GM19351 (cell line): Measurements from ENCODE around the gene ZNF784.

Experiments used
- ATAC-seq: cut with Tn5 transposase; IDR thresholded peaks from one replicate; pipeline ENCODE4 v1.9.1; 2021; ENCODE audit warnings: mild to moderate bottlenecking, moderate library complexity; ENCODE audit not compliant: unreplicated experiment

ZNF784 gene, protein sequence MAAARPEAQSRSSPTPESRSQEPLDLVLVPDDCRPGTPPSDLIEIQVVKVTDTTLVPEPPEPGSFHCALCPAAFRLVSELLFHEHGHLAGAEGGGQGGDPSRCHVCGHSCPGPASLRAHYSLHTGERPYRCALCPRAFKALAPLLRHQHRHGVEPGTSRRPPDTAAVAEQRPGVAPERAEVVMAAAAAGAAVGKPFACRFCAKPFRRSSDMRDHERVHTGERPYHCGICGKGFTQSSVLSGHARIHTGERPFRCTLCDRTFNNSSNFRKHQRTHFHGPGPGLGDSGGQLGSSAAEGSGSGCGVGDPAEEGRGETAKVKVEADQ

DNA sequence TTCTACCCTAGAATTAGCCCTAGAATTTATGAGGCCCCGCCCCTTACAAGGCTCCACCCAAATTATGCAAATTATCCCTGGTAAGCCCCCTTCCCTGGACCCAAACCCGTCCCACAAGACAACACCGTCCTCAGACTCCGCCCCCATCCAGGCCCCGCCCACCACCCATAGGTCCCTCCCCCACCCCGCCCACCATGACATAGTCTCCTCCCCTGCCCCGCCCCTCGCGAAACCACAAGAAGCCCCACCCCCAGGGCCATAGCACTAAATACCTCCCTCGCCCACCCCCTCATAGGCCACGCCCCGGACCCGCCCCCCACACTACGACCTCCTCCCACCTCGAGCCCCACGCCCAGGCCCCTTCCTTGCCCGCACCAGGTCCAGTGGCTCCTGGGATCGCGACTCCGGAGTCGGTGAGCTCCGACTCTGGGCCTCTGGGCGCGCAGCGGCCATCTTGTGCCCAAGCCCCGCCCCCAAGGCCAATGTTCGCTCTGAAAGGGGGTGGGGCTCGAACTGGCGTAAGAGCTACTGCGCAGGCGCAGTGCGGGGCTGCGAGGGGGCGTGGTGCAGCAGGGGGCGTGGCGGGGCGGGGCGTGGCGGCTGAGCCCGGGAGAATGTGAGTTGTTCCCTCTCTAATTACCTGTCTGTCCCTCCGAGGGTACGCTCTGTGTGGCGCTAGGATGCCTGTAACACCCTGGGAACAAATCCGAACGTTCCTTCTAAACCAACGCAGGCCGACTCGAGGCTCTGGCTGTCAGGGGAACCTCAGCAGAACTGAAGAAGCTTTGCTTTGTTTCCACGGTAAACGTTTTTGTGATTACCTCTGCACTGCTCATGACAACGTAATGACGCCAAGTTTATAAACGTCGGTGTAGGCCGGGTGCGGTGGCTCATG is at the start of gene ZNF784:
Gene ZNF784, minus strand, starts transcription at position 458 of the 895 bp plus-strand sequence. Its CDS starts 5 bp downstream, at position 453.
- peak; percentile 58 for ATAC-seq

DNA sequence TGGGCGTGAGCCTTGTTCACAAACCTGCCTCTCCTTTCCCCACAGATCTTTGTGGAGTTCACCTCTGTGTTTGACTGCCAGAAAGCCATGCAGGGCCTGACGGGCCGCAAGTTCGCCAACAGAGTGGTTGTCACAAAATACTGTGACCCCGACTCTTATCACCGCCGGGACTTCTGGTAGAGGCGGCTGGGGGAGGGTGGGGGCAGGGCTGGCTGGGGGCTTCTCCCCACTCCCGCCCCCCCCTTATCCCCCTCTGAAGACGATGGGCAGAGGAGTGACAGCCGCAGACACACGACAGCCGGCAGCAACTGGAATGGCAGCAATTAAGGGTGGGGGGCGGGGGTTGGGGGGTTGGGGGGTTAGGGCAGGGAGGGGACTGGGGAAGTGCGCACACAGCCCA is 49.5 kb upstream of the ZNF784 start:
- ATAC-seq: no peak

GRCh38 chr19:55673465-55673864 is 49.1 kb upstream of the ZNF784 start:
- no peak for ATAC-seq

DNA sequence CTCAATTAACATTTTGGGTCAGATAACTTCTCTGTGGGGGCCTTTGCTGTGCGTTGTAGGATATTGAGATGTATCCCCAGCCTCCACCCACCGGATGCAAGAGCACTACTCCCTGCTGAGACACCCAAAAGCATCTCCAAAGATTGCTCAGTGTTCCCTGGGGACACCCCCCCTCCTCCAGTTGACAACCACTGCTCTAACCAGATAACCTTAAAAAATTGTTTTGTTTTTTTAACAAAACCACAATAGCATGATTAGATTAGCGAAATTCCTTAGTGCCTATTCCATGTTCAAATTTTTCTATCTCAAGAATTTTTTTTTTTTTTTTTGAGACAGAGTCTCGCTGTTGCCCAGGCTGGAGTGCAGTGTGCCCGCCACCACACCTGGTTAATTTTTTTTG is 48.1 kb upstream of the ZNF784 start:
- ATAC-seq: no peak

- ATAC-seq: no peak
These were observed 46.6 kb upstream of the ZNF784 start for GRCh38 chr19:55671054-55671378.

DNA sequence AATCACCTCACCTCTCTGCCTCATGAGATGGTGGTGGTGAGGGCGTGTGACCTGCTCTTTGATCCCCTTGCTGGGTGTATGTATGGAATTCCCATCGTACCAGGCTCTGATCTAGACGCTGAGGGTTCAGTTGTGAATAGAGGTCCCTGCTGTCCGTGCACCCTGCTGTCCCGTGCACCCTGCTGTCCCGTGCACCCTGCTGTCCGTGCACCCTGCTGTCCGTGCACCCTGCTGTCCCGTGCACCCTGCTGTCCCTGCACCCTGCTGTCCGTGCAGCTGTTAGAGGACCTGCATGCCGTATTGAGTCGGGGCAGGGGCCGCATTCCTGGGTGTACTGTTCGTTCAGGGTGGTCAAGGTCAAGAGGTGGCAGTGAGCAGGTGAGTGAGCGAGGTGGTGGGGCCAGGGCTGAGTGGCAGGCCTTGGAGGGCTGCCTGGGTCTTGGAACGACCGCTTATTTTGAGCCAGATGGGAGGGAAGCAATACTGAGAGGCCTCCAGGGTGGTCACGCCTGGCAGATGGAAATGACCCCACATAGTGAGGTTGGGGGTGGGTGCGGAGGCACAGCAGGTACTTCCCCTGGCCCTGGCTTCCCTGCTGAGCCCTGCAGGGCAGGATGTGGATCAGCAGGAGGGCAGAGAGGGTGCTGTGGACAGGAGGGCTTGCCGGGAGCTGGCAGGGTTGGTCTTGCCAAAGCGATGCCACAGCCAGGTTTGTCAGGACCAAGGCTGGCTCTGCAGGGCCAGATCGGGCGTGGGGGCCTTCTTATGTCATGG is 46.1 kb upstream of the ZNF784 start:
- no peak for ATAC-seq

DNA sequence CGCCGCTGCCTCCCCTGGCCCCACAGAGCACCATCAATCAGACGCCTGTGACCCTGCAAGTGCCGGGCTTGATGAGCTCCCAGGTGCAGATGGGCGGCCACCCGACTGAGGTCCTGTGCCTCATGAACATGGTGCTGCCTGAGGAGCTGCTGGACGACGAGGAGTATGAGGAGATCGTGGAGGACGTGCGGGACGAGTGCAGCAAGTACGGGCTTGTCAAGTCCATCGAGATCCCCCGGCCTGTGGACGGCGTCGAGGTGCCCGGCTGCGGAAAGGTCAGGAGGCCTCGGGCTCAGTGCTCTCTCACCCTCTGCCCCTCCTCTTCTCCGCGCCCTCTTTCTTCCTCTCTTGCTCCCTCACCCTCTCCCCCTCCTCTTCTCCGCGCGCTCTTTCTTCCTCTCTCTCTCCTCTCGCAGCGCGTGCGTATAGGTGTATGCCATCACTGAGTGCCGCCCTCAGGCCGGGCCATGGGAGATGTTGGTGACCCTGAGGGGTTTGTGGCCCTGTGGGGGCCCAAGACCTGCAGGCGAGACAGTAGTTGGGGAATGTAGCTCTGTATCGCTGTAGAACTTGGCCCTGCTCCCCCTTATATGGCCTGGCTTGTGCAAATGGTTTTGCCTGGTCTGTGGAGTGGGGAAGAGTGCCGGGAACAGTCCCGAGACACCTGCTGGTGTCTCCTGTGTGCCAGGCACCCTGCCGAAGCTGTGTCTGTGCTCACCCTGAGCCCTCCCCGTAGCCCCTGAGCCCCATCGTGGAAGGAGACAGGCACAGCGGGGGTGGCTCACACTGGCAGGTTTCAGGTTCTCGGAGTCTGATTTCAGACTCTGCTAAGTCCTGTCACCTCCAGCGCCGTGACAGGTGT is 45.3 kb upstream of the ZNF784 start:
- no peak for ATAC-seq

- ATAC-seq: no peak
These were observed 44.4 kb upstream of the ZNF784 start for GRCh38 chr19:55668603-55669348.

- ATAC-seq: no peak
These were observed 43.6 kb upstream of the ZNF784 start for GRCh38 chr19:55667958-55668357.

- no peak for ATAC-seq
These were observed 43.1 kb upstream of the ZNF784 start for GRCh38 chr19:55667511-55667910.

DNA sequence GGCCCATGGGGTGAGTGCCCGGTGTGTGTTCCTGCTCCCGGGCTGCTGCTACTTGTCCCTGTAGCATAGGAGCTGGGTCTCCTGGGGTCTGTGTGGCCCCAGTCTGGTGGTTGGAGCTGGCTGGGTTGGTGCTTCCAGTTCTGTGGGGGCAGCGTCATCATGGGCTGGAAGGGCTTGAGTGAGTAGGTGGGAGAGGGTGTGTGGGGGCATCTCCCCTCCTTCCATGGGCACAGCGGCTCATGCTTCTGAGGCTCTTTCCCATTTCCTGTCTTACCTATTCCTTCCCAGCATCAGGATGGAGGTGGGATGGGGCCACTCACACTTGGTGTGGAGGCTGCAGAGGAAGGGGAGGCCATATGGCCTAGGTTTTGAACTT is 42.6 kb upstream of the ZNF784 start:
- no peak for ATAC-seq

- ATAC-seq: no peak
These were observed 42.1 kb upstream of the ZNF784 start for GRCh38 chr19:55666343-55667005.

GRCh38 chr19:55663846-55664536 is 39.6 kb upstream of the ZNF784 start:
- no peak for ATAC-seq

GRCh38 chr19:55661826-55662225 is 37.5 kb upstream of the ZNF784 start:
- no peak for ATAC-seq

DNA sequence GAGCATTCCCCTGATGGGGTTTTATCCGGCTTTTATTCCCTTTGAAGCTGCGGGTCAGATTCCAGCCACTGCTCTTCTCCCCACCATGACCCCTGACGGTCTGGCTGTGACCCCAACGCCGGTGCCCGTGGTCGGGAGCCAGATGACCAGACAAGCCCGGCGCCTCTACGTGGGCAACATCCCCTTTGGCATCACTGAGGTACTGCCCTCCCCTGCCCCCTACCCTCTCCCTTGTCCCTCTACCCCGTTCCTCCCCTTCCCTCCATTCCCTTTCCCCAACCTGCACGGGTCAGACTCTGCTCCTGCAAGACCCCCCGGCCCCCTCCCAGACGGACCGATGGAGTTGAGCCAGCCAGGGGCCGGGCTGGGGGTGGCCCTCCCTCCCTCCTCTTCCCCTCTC is 36.6 kb upstream of the ZNF784 start:
- ATAC-seq: no peak

GRCh38 chr19:55660404-55660803 is 36.0 kb upstream of the ZNF784 start:
- no peak for ATAC-seq

DNA sequence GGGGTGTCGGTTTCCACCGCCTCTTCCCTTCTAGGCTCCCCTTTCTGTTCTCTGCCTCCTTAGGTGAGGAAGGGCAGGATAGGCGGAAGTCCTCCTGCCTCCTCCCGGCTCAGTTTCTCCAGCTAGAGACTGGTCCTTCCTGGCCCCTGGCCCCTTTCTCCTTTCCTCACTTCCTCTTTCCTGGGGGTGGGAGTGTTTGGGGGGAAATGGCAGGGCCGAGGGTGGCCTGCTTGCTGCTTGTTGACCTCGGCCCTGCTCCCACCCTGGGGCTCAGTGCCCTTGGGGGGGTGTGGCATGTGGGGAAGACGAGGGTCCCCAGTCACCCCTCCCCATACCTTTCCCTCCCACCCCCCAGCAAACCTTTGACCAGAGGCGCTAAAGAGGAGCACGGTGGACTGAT is 35.5 kb upstream of the ZNF784 start:
- ATAC-seq: no peak

GRCh38 chr19:55658846-55659459 is 34.6 kb upstream of the ZNF784 start:
- ATAC-seq: no peak
